HepG2 (cell line): ENCODE results near the gene IER2. TPM values are rescaled to one million over a fixed set of nuclear protein-coding genes. Genes with fewer than 3 reads are reported as not detected.

Source experiments
- ATAC-seq: fragments of 200-7000 bp; cut with Tn5 transposase; 3 replicates; pipeline ENCODE4 v1.9.1; 2020; ENCODE audit warnings: mild to moderate bottlenecking, moderate library complexity
- BruUV-seq: library from RNA; stranded (reverse); fragments of 400-500 nt; replicated peaks from 2 replicates; lab custom pipeline; 2021; lab: Mats Ljungman, UMichigan
- CTCF ChIA-PET: fragments of 300-600 bp; formaldehyde crosslinking; extraction: SDS; loops from one replicate; lab custom pipeline; 2021; ENCODE audit warnings: low total read pairs, inconsistent platforms, low intra/inter-chr PET ratio; lab: Yijun Ruan, JAX
- POLR2A ChIA-PET: fragments of 350-600 bp; sonication (Branson Sonifier 250); formaldehyde crosslinking; loops from one replicate; lab custom pipeline; 2020; ENCODE audit warnings: antibody characterized with exemption, inconsistent platforms; lab: Yijun Ruan, JAX
- DNase-seq: peaks from one replicate; pipeline ENCODE4 v3.0.0-alpha.2; 2015; ENCODE audit warnings: low spot score
- FAIRE-seq: peaks from 3 replicates; lab custom pipeline; 2011; peaks lifted over from hg19 to GRCh38; lab: Jason Lieb, UNC
- H2AFZ ChIP-seq: one replicate; pipeline ENCODE4 v1.6.1; 2011; ENCODE audit warnings: low read length, inconsistent platforms
- H3K27ac ChIP-seq: fragments of 300-600 bp; 3 replicates; pipeline ENCODE4 v1.8.0; 2011; ENCODE audit warnings: mixed run types, mild to moderate bottlenecking, mixed read lengths, low read length, inconsistent platforms; ENCODE audit not compliant: insufficient read depth; ENCODE audit errors: extremely low read length
- H3K27me3 ChIP-seq, 2 experiments: fragments of 200-600 bp in 1 of 2; 2 replicates in 1 of 2; 3 replicates in 1 of 2; pipeline versions ENCODE4 v1.6.0 to v1.8.0; 2011; ENCODE audit warnings: low read length in 2 of 2, mild to moderate bottlenecking in 2 of 2, moderate library complexity in 2 of 2, inconsistent platforms in 1 of 2; ENCODE audit not compliant: insufficient read depth in 2 of 2, control insufficient read depth in 1 of 2
- H3K36me3 ChIP-seq, 2 experiments: fragments of 200-600 bp in 1 of 2; replicated peaks in 1 of 2; 2 replicates in 1 of 2; 3 replicates in 1 of 2; pipeline versions ENCODE4 v1.5.1 to v1.8.0; 2011; ENCODE audit warnings: low read length in 2 of 2, inconsistent platforms in 1 of 2; ENCODE audit not compliant: insufficient read depth in 2 of 2, control insufficient read depth in 1 of 2
- H3K4me1 ChIP-seq: 2 replicates; pipeline ENCODE4 v1.5.1; 2012; ENCODE audit warnings: low read length, inconsistent platforms; ENCODE audit not compliant: insufficient read depth
- H3K4me2 ChIP-seq: 2 replicates; pipeline ENCODE4 v1.6.0; 2011; ENCODE audit warnings: low read depth, low read length, inconsistent platforms
- H3K4me3 ChIP-seq, 3 experiments: fragments of 200-600 bp in 1 of 3; sonication (generic), shearing (Covaris generic) in 1 of 3; replicated peaks in 1 of 3; 2 replicates each; pipeline ENCODE4 v1.5.1; 2011 to 2016; ENCODE audit warnings: low read length in 3 of 3, inconsistent platforms in 2 of 3, low read depth in 2 of 3, mild to moderate bottlenecking in 2 of 3, control low read depth in 1 of 3, mixed read lengths in 1 of 3; ENCODE audit not compliant: insufficient read depth in 1 of 3
- H3K79me2 ChIP-seq: one replicate; pipeline ENCODE4 v1.6.1; 2011; ENCODE audit warnings: low read length, inconsistent platforms; ENCODE audit not compliant: insufficient read depth
- H3K9ac ChIP-seq: 2 replicates; pipeline ENCODE4 v1.6.0; 2011; ENCODE audit warnings: mild to moderate bottlenecking, low read depth, low read length, inconsistent platforms; ENCODE audit not compliant: insufficient read depth
- H3K9me3 ChIP-seq: 2 replicates; pipeline ENCODE4 v1.5.1; 2012; ENCODE audit warnings: mild to moderate bottlenecking, low read length
- H4K20me1 ChIP-seq: 2 replicates; pipeline ENCODE4 v1.6.0; 2011; ENCODE audit warnings: inconsistent platforms, mild to moderate bottlenecking, low read length, moderate library complexity; ENCODE audit not compliant: insufficient read depth
- ARID2 ChIP-seq: sonication (generic); formaldehyde crosslinking; IDR thresholded peaks from 2 replicates; pipeline ENCODE4 v1.8.1; 2022; ENCODE audit warnings: mild to moderate bottlenecking, missing genetic modification reagents, borderline replicate concordance
- BHLHE40 ChIP-seq: IDR thresholded peaks from 2 replicates; pipeline ENCODE4 v1.6.1; 2011; ENCODE audit warnings: low read length, improper control_type of control experiment
- ERF ChIP-seq: IDR thresholded peaks from 2 replicates; pipeline ENCODE4 v1.6.1; 2018; ENCODE audit warnings: missing biosample characterization, missing genetic modification reagents
- JUN ChIP-seq: sonication (generic); formaldehyde crosslinking; IDR thresholded peaks from 2 replicates; pipeline ENCODE4 v1.4.0; 2020; ENCODE audit warnings: mild to moderate bottlenecking, missing genetic modification reagents
- KLF9 ChIP-seq: IDR thresholded peaks from 2 replicates; pipeline ENCODE4 v1.6.1; 2016; ENCODE audit warnings: low read depth
- MTF1 ChIP-seq: sonication (generic); formaldehyde crosslinking; IDR thresholded peaks from 2 replicates; pipeline ENCODE4 v1.5.0; 2020; ENCODE audit warnings: missing genetic modification reagents
- RXRB ChIP-seq: IDR thresholded peaks from 2 replicates; pipeline ENCODE4 v1.6.1; 2016; ENCODE audit warnings: borderline replicate concordance, missing genetic modification reagents, missing compliant biosample characterization
- ZBTB1 ChIP-seq: sonication (generic); formaldehyde crosslinking; IDR thresholded peaks from 2 replicates; pipeline ENCODE4 v1.4.0; 2020; ENCODE audit warnings: missing genetic modification reagents, borderline replicate concordance
- ZNF557 ChIP-seq: sonication (generic); formaldehyde crosslinking; IDR thresholded peaks from 2 replicates; pipeline ENCODE4 v1.4.0; 2020; ENCODE audit warnings: missing genetic modification reagents
- ZNF562 ChIP-seq: sonication (generic); formaldehyde crosslinking; IDR thresholded peaks from 2 replicates; pipeline ENCODE4 v1.8.0; 2022; ENCODE audit warnings: missing genetic modification reagents, borderline replicate concordance
- ZNF709 ChIP-seq: sonication (generic); formaldehyde crosslinking; IDR thresholded peaks from 2 replicates; pipeline ENCODE4 v1.5.0; 2020; ENCODE audit warnings: mild to moderate bottlenecking, missing genetic modification reagents
- ZNF839 ChIP-seq: sonication (generic); formaldehyde crosslinking; IDR thresholded peaks from 2 replicates; pipeline ENCODE4 v1.4.0; 2020; ENCODE audit warnings: missing genetic modification reagents, mild to moderate bottlenecking, borderline replicate concordance
- WGBS: methylation state at CpG from one replicate; pipeline ENCODE4 v1.1.6; 2017; ENCODE audit warnings: low lambda C conversion rate; 5-methylcytosine and 5-hydroxymethylcytosine counted together
- in situ Hi-C: cut with HindIII; loops from 2 replicates; pipeline ENCODE4 v1.10.0; 2017; ENCODE audit warnings: low pct_unique_long_range_greater_than_20kb; ENCODE audit not compliant: extremely low pct_ligation_motif_present
- intact Hi-C: fragments of 100-400 bp; cut with micrococcal nuclease; formaldehyde crosslinking; loops from one replicate; pipeline ENCODE4 v1.10.0; 2022; ENCODE audit not compliant: unreplicated experiment
- polyA plus RNA-seq, 8 experiments: library from polyadenylated mRNA; depleted of rRNA in 3 of 8; stranded (reverse) in 7 of 8; unstranded in 1 of 8; fragments of >200 nt; fragmentation: Illumina TruSeq in 4 of 8; extraction: Trizol in 4 of 8; gene quantifications; 2 replicates each; pipeline versions ENCODE4 v1.2.1 to v1.2.3, GENCODE V29; 2011 to 2016; ENCODE audit warnings: low read depth in 4 of 8, missing spikeins in 1 of 8, mixed read lengths in 1 of 8; ENCODE audit not compliant: insufficient read depth in 1 of 8
- total RNA-seq, 5 experiments: library from RNA; depleted of rRNA; stranded (reverse); fragments of >200 nt; fragmentation: Illumina TruSeq; extraction: Trizol; gene quantifications; 2 replicates each; pipeline ENCODE4 v1.2.3, GENCODE V29; 2016; ENCODE audit warnings: low read depth in 1 of 5
- TF ChIP-seq, protein P1 (sequence below): sonication (generic); formaldehyde crosslinking; IDR thresholded peaks from 2 replicates; pipeline ENCODE4 v1.8.0; 2022; ENCODE audit warnings: mild to moderate bottlenecking, missing genetic modification reagents
- TF ChIP-seq, protein P2 (sequence below): sonication (generic); formaldehyde crosslinking; IDR thresholded peaks from 2 replicates; pipeline ENCODE4 v1.4.0; 2020; ENCODE audit warnings: mild to moderate bottlenecking, missing genetic modification reagents
- TF ChIP-seq, protein P3 (sequence below): sonication (generic); formaldehyde crosslinking; conservative IDR thresholded peaks from 2 replicates; pipeline ENCODE4 v1.4.0; 2020; ENCODE audit warnings: missing genetic modification reagents
- TF ChIP-seq, protein P4 (sequence below): sonication (generic); formaldehyde crosslinking; IDR thresholded peaks from 2 replicates; pipeline ENCODE4 v1.4.0; 2020; ENCODE audit warnings: missing genetic modification reagents

The IER2 gene
- total and polyA plus RNA-seq, 2 of the 13 experiments (the other 11 are each of a cell fraction or from before 2014, with no cell fraction given): 10.1 to 14.3 TPM

DNA sequence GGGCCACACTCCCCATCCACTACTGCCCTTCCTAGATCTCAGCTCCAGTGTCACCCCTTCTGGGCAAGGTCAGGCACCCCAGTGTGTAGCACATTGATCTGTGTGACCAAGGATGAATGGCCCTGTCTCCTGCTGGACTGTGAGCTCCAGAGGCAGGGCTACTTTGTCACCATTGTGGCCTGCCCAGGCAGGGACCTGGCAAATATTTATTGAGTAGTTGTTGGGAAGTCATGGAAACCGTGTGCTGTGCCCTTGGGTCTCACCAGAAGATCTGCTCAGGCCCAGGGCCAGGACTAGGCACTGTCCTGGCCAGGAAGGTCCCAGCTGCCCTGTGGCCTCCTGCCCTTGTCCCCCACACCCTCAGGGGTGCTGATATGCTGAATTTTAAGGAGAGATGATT, 21.6 kb upstream of the IER2 start (continued):
- TF ChIP-seq, protein P1, sequence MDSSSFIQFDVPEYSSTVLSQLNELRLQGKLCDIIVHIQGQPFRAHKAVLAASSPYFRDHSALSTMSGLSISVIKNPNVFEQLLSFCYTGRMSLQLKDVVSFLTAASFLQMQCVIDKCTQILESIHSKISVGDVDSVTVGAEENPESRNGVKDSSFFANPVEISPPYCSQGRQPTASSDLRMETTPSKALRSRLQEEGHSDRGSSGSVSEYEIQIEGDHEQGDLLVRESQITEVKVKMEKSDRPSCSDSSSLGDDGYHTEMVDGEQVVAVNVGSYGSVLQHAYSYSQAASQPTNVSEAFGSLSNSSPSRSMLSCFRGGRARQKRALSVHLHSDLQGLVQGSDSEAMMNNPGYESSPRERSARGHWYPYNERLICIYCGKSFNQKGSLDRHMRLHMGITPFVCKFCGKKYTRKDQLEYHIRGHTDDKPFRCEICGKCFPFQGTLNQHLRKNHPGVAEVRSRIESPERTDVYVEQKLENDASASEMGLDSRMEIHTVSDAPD (CRISPR knock-in tag): peak; percentile 83

DNA sequence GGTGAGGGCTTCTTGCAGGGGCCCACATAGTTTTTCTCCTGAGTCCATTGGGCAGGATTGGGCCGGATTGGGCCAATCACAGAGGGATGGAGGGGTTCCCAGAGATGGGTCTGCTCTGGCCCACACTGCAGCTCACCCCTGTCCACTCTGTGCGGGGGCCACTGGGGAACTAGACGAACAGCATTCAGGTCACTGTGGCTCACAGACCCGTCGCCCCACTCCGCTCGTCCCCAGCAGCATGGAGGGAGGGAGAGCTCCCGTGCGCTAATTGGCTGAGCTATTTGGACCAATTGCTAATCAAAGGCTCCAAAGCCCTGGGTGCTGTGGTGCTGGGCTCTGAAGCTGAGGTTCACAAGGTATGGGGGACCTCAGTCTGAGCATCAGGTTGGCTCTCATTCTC, 20.8 kb upstream of the IER2 start:
- 94% methylated on average over 9 of the region's 9 CpGs for WGBS
- DNase-seq: no peak
- no peak for ATAC-seq
- TF ChIP-seq, protein P2, sequence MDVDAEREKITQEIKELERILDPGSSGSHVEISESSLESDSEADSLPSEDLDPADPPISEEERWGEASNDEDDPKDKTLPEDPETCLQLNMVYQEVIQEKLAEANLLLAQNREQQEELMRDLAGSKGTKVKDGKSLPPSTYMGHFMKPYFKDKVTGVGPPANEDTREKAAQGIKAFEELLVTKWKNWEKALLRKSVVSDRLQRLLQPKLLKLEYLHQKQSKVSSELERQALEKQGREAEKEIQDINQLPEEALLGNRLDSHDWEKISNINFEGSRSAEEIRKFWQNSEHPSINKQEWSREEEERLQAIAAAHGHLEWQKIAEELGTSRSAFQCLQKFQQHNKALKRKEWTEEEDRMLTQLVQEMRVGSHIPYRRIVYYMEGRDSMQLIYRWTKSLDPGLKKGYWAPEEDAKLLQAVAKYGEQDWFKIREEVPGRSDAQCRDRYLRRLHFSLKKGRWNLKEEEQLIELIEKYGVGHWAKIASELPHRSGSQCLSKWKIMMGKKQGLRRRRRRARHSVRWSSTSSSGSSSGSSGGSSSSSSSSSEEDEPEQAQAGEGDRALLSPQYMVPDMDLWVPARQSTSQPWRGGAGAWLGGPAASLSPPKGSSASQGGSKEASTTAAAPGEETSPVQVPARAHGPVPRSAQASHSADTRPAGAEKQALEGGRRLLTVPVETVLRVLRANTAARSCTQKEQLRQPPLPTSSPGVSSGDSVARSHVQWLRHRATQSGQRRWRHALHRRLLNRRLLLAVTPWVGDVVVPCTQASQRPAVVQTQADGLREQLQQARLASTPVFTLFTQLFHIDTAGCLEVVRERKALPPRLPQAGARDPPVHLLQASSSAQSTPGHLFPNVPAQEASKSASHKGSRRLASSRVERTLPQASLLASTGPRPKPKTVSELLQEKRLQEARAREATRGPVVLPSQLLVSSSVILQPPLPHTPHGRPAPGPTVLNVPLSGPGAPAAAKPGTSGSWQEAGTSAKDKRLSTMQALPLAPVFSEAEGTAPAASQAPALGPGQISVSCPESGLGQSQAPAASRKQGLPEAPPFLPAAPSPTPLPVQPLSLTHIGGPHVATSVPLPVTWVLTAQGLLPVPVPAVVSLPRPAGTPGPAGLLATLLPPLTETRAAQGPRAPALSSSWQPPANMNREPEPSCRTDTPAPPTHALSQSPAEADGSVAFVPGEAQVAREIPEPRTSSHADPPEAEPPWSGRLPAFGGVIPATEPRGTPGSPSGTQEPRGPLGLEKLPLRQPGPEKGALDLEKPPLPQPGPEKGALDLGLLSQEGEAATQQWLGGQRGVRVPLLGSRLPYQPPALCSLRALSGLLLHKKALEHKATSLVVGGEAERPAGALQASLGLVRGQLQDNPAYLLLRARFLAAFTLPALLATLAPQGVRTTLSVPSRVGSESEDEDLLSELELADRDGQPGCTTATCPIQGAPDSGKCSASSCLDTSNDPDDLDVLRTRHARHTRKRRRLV (CRISPR knock-in tag): no peak
- TF ChIP-seq MTF1 (CRISPR knock-in tag) (no peak), ARID2 (CRISPR knock-in tag) (no peak), ZNF709 (no peak), ZNF557 (CRISPR knock-in tag) (no peak), RXRB (no peak), ZNF562 (CRISPR knock-in tag) (no peak), KLF9 (CRISPR knock-in tag) (no peak), JUN (CRISPR knock-in tag) (no peak), BHLHE40 (no peak), ZNF839 (no peak), ERF (CRISPR knock-in tag) (no peak), ZBTB1 (CRISPR knock-in tag) (no peak)
- TF ChIP-seq, protein P3, sequence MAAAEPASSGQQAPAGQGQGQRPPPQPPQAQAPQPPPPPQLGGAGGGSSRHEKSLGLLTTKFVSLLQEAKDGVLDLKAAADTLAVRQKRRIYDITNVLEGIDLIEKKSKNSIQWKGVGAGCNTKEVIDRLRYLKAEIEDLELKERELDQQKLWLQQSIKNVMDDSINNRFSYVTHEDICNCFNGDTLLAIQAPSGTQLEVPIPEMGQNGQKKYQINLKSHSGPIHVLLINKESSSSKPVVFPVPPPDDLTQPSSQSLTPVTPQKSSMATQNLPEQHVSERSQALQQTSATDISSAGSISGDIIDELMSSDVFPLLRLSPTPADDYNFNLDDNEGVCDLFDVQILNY (CRISPR knock-in tag): no peak
- TF ChIP-seq, protein P4, sequence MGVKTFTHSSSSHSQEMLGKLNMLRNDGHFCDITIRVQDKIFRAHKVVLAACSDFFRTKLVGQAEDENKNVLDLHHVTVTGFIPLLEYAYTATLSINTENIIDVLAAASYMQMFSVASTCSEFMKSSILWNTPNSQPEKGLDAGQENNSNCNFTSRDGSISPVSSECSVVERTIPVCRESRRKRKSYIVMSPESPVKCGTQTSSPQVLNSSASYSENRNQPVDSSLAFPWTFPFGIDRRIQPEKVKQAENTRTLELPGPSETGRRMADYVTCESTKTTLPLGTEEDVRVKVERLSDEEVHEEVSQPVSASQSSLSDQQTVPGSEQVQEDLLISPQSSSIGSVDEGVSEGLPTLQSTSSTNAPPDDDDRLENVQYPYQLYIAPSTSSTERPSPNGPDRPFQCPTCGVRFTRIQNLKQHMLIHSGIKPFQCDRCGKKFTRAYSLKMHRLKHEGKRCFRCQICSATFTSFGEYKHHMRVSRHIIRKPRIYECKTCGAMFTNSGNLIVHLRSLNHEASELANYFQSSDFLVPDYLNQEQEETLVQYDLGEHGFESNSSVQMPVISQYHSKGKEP (CRISPR knock-in tag): no peak

More for the DNA sequence above, 20.8 kb upstream of the IER2 start:
- intact Hi-C loops (no loop called here), in situ Hi-C loops (no loop called here)
- Histone ChIP-seq H3K27ac (peak overlapping the region; percentile 96), H3K9me3 (no peaks in the 10 kb centered on the region), H3K27me3 (no peaks in the 10 kb centered on the region), H3K79me2 (peaks cover 64% of the 10 kb centered on the region), H3K9ac (peak overlapping the region; percentile 77), H3K36me3 (peaks cover 3 to 30% of the 10 kb centered on the region in 2 experiments; a peak in 4 of 5 replicates), H3K4me3 (no peak overlapping the region; a peak in 1 of 6 replicates), H3K4me2 (peak overlapping the region; percentile 69), H4K20me1 (peaks cover 4% of the 10 kb centered on the region), H3K4me1 (peaks cover 38% of the 10 kb centered on the region), H2AFZ (no peak overlapping the region)
- ChIA-PET POLR2A (interaction anchor here (1.3 to 2.7 kb wide), 6 partner anchors 9 to 34 kb away, joined by 5 to 13 read pairs (median 9); partner anchors contain the start of genes IER2, NACC1 and STX10), CTCF (no interaction called here)
- no peak for FAIRE-seq
- BruUV-seq: no TSS peak
